Forelimb muscle (tissue), 1 donor: Measurements from ENCODE around the gene SPTB. TPM values are rescaled to one million over a fixed set of nuclear protein-coding genes. Genes with fewer than 3 reads are reported as not detected.

Source experiments
- DNase-seq: peaks from one replicate; pipeline ENCODE4 v3.0.0-alpha.2; 2013; ENCODE audit warnings: low read depth
- polyA plus RNA-seq: library from polyadenylated mRNA; unstranded; fragments of 120-200 nt; gene quantifications from one replicate; pipeline ENCODE4 v1.2.1, GENCODE V29; 2013; ENCODE audit not compliant: insufficient read length

SPTB gene
- polyA plus RNA-seq, 1 donor, result 178 TPM

- no peak for DNase-seq
Observed at GRCh38 chr14:64711039-64711438, 168.7 kb downstream of the SPTB start.

- DNase-seq, result no peak
Observed at GRCh38 chr14:64709126-64709525, 170.6 kb downstream of the SPTB start.

GRCh38 chr14:64708148-64709004 is 171.3 kb downstream of the SPTB start:
- DNase-seq, result no peak

- DNase-seq, result no peak
Observed at GRCh38 chr14:64707661-64708060, 172.0 kb downstream of the SPTB start.

DNA sequence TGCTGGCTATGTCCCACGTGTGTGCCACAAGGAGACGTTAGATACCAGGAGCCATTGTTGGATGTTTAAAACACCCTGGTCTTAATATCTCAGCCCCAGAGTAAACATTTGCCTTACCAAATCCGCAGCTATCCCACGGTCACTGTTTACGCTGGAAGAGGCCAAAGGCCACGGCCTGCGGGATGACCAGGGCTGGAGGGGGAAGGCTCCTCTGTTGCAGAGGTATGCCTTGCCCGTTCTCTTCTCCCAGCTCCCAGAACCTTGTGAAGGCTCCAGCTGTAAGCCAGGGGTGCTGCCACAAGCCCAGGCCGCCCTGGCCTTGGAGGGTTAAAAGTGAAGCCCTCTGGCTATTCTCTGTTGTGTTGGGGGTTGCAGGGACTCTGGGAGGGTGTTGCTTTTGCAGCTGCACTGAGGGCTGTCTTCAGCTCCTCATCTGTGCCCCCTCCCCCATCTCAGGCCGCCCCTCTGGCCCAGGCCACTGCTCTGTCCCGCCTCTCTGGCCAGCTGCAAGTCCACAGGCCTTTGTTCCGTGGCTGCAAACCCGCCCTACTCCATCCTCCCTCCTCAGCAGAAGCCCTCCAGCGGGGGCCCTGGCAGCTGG is 173.0 kb downstream of the SPTB start:
- DNase-seq, result no peak

DNA sequence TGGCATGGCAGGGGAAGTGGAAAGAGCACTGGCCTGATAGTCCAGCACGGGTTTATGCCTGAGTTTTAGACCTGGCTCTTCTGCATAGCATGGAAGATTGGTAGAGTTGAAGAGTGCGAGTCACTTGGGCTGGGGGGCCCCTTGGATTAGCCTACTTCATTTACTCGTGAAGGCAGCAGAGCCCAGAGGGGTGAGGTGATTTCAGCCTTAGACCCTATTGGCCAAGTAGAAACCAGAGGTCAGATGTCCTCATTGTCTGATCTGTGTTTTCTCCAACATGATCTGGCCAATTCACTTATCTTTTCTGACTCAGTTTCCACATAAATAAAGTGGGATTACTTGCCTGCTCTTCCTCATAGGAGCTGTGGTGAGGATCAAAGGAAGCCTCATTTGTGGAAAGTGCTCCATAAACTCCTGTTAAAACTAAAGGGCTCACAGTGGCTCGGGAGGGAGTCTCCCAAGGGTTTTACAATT is 173.6 kb downstream of the SPTB start:
- DNase-seq, result no peak

DNA sequence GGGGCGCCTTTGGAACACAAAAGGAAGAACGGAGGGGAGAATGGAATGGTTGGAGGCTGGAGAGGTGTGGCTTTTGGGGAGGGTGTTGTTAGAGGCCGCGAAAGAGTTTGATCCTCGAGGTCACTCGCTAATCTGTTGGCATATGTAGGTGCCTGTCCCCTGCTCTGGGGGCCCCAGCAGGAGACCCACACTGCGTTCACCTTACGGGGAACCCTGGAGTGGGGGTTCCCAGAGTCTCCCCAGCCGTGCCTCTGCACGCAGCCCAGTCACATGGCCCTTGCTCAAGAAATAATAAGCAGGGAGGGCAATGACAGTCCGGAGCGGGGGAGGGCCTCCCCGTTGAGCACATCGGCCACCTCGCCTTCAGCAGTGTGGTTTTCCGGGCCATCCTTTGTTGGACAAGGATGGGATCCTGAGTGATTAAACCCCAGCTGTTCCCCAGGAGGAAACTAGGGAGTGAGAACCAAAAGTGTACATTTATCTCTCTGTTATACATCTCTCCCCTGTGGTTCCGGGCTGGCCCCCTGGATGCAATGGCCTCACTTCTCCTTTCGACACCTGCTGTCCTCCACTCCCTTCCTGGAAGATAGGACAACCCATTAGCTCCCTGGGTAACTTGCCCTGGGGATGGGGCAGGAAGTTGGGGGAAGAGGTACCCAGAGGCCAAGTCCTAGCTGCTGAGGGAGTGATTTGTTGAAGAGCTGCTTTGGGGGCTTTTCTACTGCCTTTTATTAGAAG is 174.2 kb downstream of the SPTB start:
- no peak for DNase-seq

DNA sequence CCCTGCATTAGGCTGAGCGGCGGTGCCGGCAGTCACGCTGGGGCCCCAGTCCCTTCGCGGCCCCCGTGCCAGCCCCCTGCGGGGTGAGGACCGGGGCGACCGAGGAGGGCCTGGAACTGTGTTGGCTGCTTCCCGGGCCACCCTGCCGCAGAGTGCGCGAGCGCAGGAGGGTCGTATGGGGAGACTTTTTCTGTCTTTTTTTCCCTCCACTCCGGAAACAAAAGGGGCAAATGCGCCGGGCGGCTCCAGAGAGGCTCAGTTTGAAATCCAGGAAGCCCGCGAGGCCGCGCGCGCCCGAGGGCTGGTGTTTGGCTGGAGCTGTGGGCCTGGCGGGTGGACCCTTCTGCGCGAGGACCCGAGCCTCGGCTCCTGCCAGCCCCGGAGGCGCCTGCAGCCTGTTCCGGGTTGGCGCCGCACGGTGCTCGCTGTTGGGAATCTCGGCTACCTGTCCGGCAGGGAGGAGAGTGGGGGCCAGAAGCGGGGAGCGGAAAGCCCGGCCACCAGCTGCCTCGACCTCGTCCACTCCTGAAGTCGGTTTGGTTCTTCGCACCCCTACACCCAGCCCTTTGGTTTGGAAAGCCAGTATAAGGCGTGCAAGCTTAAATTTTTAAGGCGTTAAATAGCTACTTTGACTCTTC is 174.8 kb downstream of the SPTB start:
- DNase-seq, result no peak

DNA sequence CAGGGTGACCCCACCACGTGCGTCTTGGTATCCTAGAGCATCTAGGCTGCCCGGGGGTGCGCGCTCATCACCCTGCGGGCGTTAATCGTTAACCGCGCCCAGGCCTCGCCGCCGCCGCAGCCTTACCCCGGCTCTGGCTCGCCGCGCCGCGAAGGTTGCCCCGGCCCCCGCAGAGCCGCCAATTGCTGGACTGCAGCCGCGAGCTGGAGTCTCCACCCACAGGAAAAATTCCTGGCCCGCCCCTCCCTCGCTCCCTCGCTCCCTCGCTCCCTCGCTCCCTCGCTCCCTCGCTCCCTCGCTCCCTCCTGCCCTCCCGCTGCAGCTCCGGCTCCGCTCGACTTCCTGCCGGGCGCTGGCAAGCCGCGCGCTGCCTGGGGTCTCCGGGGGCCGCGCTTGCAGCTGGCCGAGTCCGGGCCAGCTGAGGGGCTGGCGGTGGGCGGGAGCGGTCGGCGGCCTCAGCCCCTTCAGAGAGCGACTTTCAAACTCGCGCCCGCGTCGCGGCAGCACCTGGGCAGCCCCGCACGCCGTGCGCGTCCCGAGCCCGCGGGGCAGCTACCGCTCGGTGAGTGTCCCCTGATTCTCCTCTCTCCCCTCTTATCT is 175.5 kb downstream of the SPTB start, which contains the start of gene PLEKHG3:
TSS of gene PLEKHG3 (plus strand) at position 282 of the 600 bp plus-strand sequence. CDS start 23,208 bp downstream, outside the sequence.
- DNase-seq, result no peak

DNA sequence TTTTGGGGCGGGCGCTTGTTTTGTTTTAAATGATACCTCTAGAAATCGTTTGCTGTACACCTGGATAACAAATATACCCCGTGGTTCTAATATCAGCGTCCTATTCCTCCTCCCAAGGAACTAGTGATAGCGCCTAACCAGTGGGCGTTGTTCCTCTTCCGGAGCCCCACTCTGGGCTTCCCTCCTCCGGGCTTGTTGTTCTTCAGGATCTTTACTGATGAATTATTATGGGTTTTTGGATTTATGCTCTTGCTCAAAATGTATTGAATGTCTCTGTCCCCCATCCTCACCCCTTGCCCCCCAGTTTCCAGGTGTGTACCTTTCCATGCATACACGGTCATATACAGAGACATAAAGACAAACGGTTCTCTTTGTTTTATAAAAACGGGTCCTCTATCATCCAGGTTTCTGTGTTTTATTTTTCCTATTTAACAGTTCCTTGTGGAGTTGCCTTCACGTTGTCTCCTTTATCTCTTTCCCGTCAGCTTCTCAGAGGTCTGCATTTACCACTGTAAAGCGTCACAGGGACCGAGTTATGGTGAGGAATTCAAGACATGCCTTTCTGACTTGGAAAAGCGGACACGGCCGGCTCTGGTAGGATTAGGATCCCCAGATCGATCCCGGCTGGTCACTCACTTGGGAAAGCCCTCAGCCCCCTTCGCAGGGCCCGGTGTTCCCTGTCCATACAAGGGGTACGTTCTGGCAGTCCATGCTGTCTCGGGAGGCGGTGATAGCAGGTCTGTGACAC is 176.1 kb downstream of the SPTB start:
- no peak for DNase-seq

DNA sequence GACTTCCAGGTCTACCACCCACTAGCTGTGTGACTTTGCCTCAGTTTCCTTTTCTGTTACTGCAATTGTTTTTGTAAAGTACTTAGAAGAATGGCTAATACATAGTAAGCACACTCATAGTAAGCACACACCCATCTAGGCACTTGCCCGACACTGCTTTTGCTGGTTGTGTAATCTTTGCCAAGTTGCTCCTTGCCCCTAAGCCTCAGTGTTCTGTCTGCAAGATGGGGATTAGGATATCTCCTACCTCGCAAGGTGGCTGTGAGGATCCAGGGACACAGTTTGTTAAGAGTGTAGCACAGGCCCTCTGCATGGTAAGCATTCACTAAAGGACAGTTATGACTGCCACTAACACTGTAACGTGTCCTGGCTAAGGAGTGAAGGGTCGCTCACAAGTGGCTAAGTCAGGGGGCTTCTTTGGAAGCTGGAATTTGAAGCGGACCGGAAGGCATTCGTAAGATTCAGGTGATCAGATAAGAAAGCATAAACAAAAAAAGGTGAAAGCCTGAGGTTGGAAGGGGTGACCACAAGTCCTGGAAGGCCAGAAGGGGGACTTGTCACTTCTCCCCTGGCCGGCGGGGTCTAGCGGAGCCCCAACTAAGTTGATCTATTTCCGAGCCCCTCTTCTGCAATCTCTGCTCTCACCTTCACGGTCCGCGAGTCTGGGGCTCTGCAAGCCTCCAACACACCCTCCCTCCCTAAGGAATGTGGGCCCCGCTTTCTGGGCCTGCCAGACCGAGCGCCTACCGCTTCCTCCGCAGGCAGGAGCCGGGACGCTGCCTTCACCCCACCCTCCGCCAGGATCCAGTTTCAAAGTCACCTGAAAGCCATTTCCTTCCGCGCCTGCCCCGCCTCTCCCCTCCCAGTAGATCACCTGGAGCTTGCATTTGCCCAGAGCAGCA is 177.0 kb downstream of the SPTB start:
- DNase-seq, result no peak

GRCh38 chr14:64701660-64702059 is 178.0 kb downstream of the SPTB start:
- DNase-seq, result no peak

DNA sequence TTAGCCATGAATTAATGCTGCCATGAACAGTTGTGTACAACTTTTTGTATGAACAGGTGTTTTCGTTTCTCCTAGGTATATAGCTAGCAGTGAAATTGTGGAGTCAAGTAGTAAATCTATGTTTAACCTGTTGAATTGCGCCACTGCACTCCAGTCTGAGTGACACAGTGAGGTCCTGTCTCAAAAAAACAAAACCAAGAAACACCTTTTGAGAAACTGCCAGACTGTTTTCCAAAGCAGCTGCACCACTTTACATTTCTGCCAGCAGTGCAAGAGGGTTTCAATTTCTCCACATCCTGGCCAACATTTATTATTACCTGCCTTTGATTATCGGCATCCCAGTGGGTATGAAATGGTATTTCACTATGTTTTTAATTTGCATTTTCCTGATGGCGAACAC is 178.8 kb downstream of the SPTB start:
- no peak for DNase-seq

- DNase-seq, result no peak
Observed at GRCh38 chr14:64700290-64700689, 179.4 kb downstream of the SPTB start.

- DNase-seq, result no peak
Observed at GRCh38 chr14:64698903-64699302, 180.8 kb downstream of the SPTB start.

DNA sequence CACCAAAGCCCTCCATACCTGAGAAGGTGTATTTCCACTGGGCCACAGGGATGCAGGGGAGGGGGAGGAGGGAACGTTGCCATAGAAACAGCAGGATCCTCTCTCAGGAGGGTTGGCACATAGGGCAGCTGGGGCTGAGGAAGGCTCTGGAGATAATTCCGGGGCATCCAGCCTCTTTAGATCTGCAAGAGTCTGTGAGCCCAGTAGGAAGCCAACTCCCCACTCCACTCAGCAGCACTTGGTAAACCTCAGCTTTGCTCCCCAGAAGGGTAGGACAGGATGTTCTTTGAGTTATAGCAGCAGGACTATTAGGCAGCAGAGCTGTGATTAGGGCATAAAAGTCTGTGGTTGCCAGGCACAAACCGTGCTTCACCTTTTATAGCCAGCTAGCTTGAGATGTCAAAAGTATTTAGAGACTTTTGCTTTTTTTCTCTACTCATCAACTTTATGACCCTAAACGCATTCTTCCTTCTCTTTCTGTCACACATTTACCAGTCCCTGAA is 183.3 kb downstream of the SPTB start:
- DNase-seq, result no peak
